ELR (cell line): ENCODE measurements around the gene ACAP2.

Experiments
- DNase-seq: peaks from one replicate; pipeline ENCODE4 v3.0.0-alpha.2; 2015; ENCODE audit warnings: low read depth

ACAP2 gene

DNA sequence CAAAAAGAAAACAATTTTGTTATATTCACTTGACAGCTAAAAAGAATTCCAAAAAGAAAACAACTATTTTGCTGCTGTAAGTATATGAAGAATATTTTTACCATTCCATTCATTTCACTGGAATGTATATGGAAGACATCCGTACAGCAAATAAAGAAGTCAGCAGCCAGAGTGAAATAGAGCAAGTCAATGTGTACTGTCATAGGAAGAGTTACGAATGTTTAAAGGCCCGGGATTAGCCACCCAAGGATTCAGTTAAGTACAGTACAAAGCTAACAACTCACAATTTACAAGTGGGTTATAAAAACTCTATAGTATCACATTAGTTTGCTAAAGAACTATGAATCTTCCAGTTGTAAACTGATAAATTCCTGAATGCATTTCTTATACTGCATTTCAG, 157.4 kb downstream of the ACAP2 start:
- no peak for DNase-seq

DNA sequence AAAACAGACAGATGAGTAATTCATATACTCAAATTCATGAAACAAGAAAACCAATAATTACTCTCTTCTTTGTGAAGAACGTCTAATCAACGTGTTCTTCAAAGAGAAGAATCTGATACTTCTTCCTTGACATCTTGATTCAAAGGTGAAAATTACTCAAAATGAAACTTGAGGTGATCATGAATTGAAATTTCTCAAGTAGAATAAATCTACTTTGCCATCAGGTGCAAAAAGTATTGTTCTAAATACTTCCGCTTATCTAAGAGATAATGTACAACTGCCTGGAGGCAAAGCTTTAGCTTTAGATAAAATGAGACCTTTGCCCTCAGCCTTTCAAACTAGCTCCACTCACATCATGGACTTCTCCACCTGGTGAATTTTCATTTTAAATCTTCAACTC, 158.0 kb downstream of the ACAP2 start:
- DNase-seq: no peak

DNA sequence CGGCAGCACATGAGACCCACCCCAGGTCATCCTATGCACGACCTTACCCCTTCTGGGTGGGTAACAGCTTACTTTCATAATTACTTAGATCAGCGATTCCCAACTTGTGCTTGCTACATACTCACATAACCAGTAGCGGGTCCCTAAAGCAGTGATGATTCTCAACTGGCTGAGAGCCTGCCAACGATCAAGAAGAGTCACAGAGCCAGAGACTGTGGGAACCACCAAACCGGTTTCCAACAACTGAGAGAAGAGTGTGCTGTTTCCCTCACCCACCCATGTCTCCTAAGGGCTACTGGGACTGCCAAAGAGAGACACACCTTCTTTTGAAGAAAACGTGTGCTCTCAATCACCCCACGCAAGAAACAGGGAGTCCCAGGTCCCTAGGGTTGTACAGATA, 159.9 kb downstream of the ACAP2 start:
- no peak for DNase-seq

DNA sequence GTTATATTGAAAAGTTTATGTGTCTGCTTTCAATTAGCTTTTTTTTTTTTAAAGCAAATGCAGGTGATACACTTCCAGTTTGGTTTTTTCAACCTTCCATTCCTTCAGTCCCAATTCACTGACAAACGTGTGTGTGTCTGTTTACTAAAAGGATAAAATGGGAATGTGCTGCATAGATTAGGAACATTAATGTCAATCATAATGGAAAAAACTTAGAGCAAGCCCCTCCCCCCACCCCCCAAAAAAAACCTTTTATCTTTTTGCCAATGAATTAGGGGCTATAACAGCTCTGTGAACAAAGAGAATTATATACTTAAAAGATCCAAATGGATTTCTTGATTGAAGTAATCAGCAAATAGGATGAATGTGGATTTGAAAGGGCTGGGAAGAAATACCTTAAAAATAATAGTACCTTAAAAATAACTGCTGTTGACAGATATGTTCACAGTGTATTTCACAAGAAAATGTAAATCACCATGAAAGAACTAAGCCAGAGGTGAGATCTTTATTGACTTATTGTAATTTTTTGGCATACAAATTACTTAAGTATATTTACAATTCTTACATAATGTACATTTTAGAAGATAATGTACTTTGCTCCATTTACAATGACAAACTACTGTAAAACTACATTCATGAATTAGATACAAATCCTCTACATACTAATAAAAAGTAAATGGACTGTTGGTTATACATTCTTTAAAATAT, 168.4 kb downstream of the ACAP2 start:
- DNase-seq: no peak

DNA sequence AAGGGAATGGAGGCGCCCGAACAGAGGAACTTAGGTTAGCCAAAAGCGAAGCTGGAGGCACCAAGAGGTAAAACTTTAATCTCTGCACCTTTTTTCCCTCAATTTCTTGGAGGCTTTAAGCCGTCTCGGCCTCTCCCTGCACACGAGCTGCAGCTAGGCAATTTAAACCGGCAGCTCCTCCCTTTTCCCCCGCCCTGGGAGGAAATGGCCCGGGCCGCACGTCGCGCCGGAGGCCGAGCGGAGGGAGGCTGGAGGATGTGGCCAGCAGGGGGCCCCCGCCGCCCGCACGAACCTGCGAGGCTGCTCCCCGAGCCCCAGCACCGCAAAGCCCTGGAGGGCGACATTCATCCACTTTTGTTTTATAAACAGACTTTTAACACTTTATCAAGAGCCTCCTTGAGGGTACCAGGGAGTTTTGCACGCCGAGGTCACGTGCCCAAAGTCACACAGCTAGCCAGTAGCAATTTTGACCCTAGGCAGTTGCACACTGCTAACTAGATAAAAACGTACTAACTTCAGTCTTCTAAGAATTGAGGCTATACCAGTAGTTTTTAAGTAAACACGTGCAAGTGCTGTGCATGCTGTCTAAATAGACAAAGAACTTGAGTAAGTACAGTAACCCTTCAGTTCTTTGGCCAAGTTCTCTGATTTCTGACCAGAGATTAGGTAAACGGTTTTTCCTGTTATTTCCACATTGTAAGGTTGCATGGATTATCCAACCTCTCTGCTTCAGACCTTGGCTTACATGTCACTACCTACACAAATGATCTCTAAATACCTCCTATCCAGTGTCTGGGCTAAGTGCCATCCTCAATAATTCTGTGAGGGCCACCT, 171.2 kb downstream of the ACAP2 start:
- DNase-seq: peak; percentile 90

DNA sequence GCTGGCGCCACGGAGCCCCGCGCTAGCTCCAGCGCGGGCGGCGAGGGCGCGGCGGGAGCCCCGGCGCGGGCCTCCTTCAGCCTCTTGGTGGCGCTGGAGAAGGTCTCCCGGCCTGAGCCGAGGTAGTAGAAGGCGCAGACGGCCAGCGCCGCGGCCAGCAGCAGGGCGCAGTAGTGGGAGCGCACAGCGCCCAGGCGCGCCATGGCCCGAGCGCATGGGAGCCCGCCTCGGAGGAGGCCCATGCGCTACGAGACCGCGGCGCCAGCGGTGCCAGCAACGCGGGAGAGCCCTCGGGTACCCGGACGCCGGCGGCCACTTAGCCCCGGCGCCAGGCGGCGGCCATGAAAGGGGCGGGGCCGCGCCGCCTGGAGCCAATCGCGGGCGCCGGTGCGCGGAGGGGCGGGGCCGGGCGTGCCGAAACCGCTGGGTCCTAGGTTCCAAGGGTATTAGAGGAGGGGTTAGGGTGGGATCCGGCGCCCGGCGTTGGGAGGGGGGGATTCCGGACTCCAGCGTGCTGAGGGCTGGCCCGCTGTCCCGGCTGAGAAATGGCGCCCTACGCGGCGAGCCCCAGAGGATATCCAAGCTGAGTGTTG, 171.9 kb downstream of the ACAP2 start, which contains the start of gene XXYLT1:
TSS of gene XXYLT1 (minus strand) at position 343 of the 593 bp plus-strand sequence. CDS start at position 242, 101 bp downstream.
- peak; percentile 89 for DNase-seq

DNA sequence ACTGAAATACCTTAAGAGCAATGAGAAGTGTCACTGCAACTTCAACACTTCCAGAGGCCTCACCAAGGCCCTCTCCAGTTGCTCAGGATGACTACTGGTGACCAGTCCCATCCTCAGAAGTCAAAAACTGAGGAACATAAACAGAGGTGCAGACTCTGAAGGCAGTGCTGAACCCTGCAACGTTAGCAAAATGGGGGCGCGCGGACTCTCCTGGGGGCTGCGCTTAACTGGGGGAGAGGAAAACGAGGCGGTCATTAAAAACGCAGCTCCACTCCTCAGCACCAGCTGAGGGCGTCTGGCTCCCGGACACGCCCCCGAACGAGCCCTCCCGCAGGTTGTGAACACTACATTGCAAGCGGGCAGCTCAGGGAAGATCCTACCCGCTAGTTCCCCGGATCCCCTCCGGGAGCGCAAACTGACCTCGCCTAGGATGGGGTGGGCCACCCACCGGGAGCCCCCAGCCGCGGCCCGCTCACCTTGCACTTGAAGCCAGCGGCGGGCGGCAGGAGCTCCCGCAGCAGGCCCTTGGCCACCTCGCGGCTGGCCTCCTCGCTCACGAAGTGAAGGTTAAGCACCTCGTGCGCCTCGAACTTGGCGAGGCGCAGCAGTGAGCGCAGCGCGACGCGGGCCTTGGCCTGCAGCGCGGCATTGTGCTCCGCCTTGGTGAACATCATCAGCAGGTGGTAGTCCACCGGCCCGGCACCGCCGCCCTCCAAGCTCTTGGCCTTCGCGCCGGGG, 172.6 kb downstream of the ACAP2 start:
- peak; percentile 71 for DNase-seq

DNA sequence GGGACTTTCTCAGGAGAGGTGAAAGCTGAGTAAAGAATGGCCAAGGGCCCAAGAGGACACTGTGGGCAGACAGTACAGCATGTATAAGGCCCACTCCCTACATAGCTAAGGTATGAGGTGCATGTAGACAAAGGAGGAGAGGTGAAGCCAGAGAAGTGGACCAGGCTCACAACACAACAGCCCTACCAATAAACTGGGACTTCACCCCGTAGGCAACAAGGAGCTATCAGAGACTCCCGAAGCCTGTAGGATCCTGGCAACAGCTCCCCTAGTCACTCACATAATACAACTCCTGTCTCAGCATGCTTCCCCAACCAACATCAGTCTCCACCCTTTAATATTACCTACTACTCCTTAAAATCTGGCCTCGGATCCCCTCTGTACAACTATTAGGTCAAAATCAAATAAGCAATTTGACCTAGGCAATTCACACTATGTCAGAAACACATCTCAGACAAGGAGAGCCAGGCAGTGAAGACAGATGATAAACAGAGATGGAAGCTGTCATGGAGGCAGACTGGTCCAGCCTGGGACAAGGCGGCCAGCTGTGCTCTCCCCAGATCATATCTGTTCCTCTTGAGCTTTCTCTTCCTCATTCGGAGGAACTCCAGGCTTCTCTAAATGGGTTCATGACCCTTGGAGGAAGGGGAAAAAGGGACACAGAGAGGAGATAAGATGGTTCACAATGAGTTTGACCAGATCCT, 173.3 kb downstream of the ACAP2 start:
- DNase-seq: no peak

DNA sequence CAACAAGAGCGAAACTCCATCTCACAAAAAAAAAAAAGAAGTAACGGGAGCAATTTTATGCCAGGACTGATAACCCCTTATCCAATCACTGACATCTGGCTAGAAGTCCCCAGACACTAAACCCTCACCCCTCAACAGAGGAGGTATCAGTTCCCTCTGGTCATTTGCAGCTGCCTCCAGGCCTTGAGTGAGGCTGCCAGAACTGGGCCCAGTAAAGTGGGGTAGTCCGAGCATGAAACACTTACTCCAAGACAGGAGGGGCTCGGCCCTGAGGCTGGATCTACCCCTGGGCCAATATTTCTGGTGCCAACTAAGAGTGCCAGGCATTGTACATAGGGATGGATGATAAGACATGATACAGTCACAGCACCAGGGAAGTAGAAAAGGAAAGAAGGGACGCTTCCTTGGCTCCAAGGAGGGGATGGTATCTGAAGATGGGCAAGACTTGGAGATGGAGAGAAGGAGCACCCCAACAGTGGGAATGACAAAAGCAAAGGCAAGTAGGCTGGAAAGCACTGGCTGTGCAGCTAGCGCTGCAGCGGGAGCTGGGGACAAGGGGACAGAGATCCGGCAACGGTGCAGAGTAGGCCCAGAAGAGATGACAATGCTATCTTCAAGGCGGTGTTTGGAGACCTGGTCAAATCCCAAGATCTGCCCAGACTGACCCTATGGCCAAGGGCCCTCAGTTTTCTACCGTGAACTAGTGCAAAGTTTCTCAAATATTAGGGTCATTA, 174.1 kb downstream of the ACAP2 start:
- no peak for DNase-seq

DNA sequence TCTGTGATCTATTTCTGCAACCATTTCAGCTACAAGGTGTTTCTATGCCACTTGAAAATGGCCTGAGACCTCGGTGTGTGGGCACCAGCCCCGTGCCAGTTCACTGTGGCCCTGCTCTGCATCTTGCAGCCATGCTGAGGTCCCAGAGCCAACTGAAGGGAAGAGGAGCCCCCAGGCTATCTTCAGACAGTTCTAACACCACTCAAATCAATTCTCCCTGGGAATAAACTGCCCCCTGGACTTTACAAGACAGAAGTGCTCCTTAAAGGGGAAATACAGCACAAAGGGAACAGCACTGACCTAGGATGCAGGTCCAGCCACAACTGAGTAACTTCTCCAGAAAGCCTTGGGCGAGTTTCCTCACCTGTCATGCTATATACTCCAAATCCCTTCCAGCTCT, 175.7 kb downstream of the ACAP2 start:
- no peak for DNase-seq

DNA sequence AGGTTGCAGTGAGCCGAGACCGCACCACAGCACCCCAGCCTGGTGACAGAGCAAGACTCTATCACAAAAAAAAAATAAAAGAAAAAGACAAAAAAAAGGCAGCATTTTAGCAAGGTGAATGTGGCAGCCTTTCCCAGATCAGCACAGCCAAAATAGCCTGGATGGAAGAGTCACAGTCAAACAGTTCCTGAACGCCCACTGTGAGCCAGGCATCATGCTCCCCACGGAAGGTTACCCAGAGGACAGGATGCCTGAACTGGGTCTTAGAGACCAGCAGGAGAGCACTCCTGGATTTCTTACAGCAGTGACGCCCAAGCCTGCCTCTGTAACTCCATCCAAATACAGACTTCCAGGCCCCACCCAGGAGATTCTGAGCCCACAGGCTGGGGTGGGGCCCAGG, 176.4 kb downstream of the ACAP2 start:
- DNase-seq: no peak

DNA sequence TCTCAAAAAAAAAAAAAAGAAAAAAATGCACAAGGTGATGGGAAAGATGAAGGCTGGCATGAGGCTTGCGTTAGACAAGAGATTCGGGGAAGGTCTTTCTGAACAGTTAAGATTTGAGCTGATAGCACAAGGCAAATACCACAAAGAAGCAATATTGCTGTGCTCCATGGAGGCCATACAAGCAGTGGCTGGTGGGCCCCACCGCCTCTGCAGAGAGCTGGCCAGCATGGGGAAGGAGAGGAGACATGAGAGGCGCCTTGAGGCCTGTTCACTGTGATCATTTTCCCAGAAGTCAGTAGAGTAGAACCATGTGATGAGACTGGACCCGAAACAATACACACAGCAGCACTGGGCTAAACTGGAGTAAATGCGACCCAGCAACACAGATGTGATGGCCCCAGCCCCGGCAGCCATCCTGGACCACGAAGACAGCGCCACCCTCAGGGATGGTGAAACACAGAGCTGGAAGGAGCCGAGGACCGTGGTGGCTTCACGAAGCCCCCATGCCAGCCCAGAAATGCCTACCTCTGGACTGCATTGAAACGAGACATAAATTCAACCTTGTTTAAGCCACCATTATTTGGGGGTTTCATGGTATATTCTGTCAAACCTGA, 177.3 kb downstream of the ACAP2 start:
- no peak for DNase-seq

DNA sequence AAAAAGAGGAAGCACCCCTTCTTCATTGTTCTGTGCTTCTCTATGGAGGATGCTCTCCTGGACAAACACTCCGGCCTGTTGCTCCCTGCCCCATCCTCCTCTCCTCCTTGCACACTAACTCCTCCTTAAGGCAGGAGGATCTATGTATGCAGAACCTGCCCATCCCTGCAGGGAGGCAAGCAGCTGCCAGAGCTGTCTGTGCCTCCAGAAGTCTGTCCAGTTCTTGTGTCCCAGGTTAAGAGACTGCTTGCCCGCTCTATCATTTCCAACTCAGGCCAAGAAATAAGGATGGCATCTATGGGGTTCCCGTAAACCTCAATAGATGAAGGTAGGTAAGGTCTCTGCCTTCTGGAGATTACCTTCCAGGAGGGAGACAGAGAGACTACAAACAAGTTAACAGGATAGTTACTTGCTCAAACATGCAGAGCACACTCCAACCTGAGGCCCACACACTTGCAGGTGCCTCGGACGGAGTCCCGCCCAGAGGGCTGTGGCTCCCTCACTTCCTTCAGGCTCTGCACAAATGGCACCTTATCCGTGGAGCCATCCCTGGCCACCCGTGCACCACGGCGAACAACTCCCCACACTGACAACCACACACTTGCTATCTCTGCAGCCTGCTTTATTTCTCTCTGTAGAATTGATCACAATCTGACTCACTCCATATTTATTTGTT, 178.8 kb downstream of the ACAP2 start:
- no peak for DNase-seq

DNA sequence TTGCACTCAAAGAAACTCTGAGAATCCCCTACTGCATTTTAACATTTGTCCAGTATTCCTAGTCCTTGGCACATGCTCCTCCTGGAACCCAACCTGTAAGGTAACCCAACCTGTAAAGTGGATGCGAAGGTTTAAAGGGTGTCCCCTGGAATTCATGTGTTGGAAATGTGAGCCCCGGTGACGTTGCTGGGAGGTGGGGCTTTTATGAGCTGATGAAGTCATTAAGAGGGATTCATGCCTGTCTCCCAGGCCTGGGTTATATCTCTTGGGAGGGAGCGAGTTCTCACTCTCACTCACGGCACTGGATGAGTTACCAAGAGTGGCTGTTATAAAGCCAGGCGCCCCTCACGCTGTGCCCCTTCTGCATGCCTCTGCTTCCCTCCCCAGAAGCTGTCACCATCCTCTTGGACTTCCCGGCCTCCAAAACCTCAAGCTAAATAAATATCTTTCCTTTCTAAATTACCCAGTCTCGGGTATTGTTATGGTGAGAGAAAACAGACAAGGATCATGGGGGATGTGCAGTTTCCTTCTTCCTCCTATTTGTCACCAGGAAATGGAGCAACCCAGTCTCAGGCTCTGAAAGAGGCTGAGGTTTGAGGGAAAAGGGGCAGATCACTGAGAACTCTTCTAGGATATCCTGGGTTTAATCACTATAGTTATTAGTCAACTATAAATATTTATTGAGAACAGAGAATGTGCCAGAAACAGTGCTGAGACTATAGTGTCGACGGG, 179.5 kb downstream of the ACAP2 start:
- DNase-seq: peak; percentile 25

DNA sequence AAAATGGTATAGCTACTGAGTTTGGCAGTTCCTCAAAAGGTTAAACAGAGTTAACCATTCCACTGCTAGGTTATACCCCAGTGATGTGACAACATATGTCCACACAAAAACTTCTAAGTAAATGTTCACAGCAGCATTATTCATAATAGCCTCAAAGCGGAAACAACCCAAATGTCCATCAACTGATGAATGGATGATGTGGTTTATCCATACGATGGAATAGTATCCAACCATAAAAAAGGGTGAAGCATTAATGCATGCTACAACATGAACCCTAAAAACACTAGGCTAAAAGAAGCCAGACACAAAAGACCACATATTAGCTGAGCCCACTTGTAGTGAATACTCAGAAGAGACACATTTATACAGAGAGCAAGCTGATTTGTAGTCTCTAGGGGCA, 180.9 kb downstream of the ACAP2 start:
- DNase-seq: no peak

DNA sequence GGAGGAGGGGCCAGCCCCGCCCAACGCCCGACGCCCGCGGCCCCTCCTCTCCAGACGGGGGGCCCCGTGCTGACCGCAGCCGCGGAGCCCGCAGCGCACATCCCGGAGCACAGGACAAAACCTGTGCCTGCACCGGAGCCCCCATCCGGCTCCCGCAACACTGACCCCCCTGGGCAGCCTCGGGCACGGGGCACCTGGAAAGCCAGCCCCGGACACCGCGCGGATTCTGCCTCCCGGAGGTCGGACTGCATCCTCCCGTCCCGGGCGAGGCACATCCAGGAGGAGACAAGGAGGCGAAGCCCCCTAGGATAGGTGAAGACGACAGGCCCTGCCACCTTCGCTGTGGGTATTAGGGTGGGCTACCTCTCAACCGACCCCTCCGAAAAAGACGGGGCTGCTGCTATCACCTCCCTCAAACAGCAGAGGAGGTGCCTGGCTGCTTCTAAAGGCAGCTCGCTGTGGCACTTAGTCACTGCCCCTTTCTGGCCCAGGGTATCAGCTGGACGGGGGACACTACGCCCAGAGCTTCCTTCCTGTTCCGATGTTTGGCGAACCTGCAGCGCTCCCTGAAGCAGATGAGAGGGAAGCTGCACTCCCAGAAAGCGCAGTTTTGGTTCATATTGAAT, 182.4 kb downstream of the ACAP2 start:
- DNase-seq: peak; percentile 45

DNA sequence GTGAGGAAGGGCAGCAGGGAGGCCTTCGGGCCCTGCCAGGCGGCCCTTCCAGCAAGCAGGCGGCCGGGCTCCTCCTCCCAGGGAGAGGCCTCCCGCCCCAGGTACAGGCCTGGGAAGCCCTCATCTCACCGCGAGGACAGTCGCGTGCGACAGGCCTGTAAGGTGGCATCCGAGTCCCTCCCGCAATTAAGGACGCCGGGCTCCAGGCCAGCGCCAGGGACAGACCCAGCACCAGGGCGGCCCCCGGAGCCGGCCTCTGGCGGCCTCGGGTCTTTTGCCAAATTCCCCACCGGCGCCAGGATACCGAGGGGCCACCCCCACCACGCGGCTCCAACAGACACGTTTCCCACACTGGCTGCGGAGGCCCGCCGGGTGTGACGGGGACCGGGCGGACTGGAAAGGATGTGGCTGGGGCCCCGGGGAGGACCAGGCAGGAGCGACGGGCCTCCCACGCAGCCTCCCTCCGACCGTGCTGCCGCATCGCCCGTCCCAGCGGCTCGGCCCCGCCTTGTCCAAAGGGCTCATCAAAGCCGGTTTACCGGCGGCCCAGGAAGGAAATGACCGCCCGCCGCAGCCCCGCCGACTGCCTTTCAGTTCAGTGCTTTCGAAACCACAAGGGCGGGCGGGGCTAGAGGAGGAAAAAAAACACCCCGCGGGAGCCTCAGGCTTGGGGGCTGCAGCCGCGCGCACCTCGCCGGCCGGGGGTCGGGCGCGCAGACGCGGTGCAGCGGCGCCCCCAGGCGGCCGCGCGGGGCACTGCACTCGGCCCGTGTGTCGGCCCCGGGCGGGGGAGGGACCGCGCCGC, 183.1 kb downstream of the ACAP2 start:
- DNase-seq: peak; percentile 95

DNA sequence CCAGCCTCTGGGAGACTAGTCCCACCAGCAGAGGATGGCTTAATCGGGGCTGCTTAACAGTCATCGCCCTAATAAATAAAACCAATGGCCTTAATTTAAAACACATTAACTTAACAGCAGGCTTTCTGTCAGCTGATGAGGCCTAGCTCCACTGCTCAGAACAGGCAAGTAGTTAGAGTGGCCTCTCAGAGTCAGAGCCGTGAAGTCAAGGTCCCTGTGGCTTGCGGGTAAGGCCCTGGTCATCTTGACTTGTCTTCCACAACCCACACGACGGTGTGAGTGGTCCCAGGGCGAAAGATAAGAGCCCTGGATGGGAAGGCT, 183.7 kb downstream of the ACAP2 start:
- DNase-seq: no peak
